SK-N-SH (cell line): Measurements from ENCODE around the gene ZNF580. TPM values are rescaled to one million over a fixed set of nuclear protein-coding genes. Genes with fewer than 3 reads are reported as not detected.

Experiments
- CTCF ChIA-PET: fragments of 300-600, 350-600 bp; formaldehyde crosslinking; extraction: SDS; loops from one replicate; lab custom pipeline; 2021; lab: Yijun Ruan, JAX
- POLR2A ChIA-PET: fragments of 350-600 bp; sonication (Branson Sonifier 250); formaldehyde crosslinking; extraction: SDS; loops from one replicate; lab custom pipeline; 2020; ENCODE audit warnings: antibody characterized with exemption, inconsistent platforms; lab: Yijun Ruan, JAX
- DNase-seq: peaks from one replicate; pipeline ENCODE4 v3.0.0; 2012
- H2AFZ ChIP-seq: fragments of 200-600 bp; sonication (generic); 2 replicates; pipeline ENCODE4 v1.8.1; 2016; ENCODE audit warnings: antibody characterized with exemption, mild to moderate bottlenecking, low read depth
- H3F3A ChIP-seq: fragments of 200-600 bp; sonication (generic); replicated peaks from 2 replicates; pipeline ENCODE3; 2016; ENCODE audit warnings: antibody characterized with exemption, mild to moderate bottlenecking; ENCODE audit not compliant: insufficient read depth
- H3K27ac ChIP-seq, 2 experiments: fragments of 200-500 bp in 1 of 2; fragments of 200-600 bp in 1 of 2; sonication (Bioruptor generic) in 1 of 2; sonication (generic), shearing (Covaris generic) in 1 of 2; 2 replicates each; pipeline versions ENCODE4 v1.5.1 to v1.6.1; 2014 to 2016; ENCODE audit warnings: low read depth in 2 of 2, inconsistent platforms in 1 of 2, low read length in 1 of 2, mild to moderate bottlenecking in 1 of 2, mixed read lengths in 1 of 2
- H3K27me3 ChIP-seq: fragments of 200-600 bp; sonication (generic), shearing (Covaris generic); 2 replicates; pipeline ENCODE4 v1.6.1; 2016; ENCODE audit warnings: mixed run types; ENCODE audit not compliant: insufficient read depth
- H3K36me3 ChIP-seq, 2 experiments: fragments of 200-500 bp in 1 of 2; fragments of 200-600 bp in 1 of 2; sonication (Bioruptor generic) in 1 of 2; sonication (generic) in 1 of 2; replicated peaks in 1 of 2; 2 replicates each; pipeline versions ENCODE3 to v1.5.1; 2014 to 2016; ENCODE audit warnings: low read length in 1 of 2, mild to moderate bottlenecking in 1 of 2; ENCODE audit not compliant: insufficient read depth in 2 of 2, control insufficient read depth in 1 of 2
- H3K4me1 ChIP-seq, 2 experiments: fragments of 200-500 bp in 1 of 2; fragments of 200-600 bp in 1 of 2; sonication (Bioruptor generic) in 1 of 2; sonication (generic), shearing (Covaris generic) in 1 of 2; 2 replicates each; pipeline versions ENCODE4 v1.5.1 to v1.6.1; 2014 to 2016; ENCODE audit warnings: low read depth in 1 of 2, low read length in 1 of 2, mixed run types in 1 of 2; ENCODE audit not compliant: insufficient read depth in 2 of 2, control insufficient read depth in 1 of 2
- H3K4me2 ChIP-seq: fragments of 200-600 bp; sonication (generic), shearing (Covaris generic); 2 replicates; pipeline ENCODE4 v1.6.1; 2017; ENCODE audit warnings: mixed run types
- H3K4me3 ChIP-seq, 2 experiments: fragments of 200-500 bp in 1 of 2; fragments of 200-600 bp in 1 of 2; sonication (Bioruptor generic) in 1 of 2; sonication (generic), shearing (Covaris generic) in 1 of 2; 2 replicates each; pipeline versions ENCODE4 v1.5.1 to v1.8.1; 2014 to 2016; ENCODE audit warnings: low read depth in 2 of 2, inconsistent platforms in 1 of 2, low read length in 1 of 2, mild to moderate bottlenecking in 1 of 2, mixed read lengths in 1 of 2, moderate library complexity in 1 of 2
- H3K79me2 ChIP-seq: fragments of 200-600 bp; sonication (generic); 2 replicates; pipeline ENCODE4 v1.8.1; 2017; ENCODE audit warnings: mild to moderate bottlenecking; ENCODE audit not compliant: insufficient read depth
- H3K9ac ChIP-seq: fragments of 200-600 bp; sonication (generic); 2 replicates; pipeline ENCODE4 v1.6.1; 2017; ENCODE audit warnings: mixed run types
- H3K9me2 ChIP-seq: fragments of 200-600 bp; sonication (generic); 2 replicates; pipeline ENCODE4 v1.6.1; 2017; ENCODE audit warnings: mixed run types
- H3K9me3 ChIP-seq: fragments of 200-600 bp; sonication (generic); 2 replicates; pipeline ENCODE4 v1.6.1; 2017; ENCODE audit warnings: mixed run types, mild to moderate bottlenecking, moderate library complexity
- H4K20me1 ChIP-seq: fragments of 200-600 bp; sonication (generic); 2 replicates; pipeline ENCODE4 v1.6.1; 2017; ENCODE audit warnings: mild to moderate bottlenecking, mixed run types; ENCODE audit not compliant: insufficient read depth
- ELF1 ChIP-seq: IDR thresholded peaks from 2 replicates; pipeline ENCODE4 v1.4.0; 2012
- EZH2phosphoT487 ChIP-seq: fragments of 200-600 bp; sonication (generic); IDR thresholded peaks from 2 replicates; pipeline ENCODE4 v1.6.1; 2017; ENCODE audit warnings: low read depth, mixed run types, mild to moderate bottlenecking, antibody characterized with exemption, moderate library complexity, borderline replicate concordance
- FOSL2 ChIP-seq: IDR thresholded peaks from 2 replicates; pipeline ENCODE4 v1.4.0; 2012; ENCODE audit warnings: low read depth, mild to moderate bottlenecking, moderate library complexity, borderline replicate concordance
- GABPA ChIP-seq: IDR thresholded peaks from 2 replicates; pipeline ENCODE4 v1.4.0; 2012; ENCODE audit warnings: low read depth, mild to moderate bottlenecking
- JUND ChIP-seq: IDR thresholded peaks from 2 replicates; pipeline ENCODE4 v1.4.0; 2012
- MEF2A ChIP-seq: IDR thresholded peaks from 2 replicates; pipeline ENCODE4 v1.4.0; 2012; ENCODE audit warnings: low read depth, borderline replicate concordance
- PBX3 ChIP-seq: IDR thresholded peaks from 2 replicates; pipeline ENCODE4; 2012
- POLR2AphosphoS5 ChIP-seq: IDR thresholded peaks from 2 replicates; pipeline ENCODE4 v1.6.1; 2012; ENCODE audit warnings: low read depth, low read length
- RAD21 ChIP-seq: IDR thresholded peaks from 2 replicates; pipeline ENCODE4 v1.6.1; 2012; ENCODE audit warnings: mild to moderate bottlenecking, low read length
- RCOR1 ChIP-seq: fragments of 150-350 bp; IDR thresholded peaks from 2 replicates; pipeline ENCODE4 v1.6.1; 2017; ENCODE audit warnings: antibody characterized with exemption, low read length
- RFX5 ChIP-seq: IDR thresholded peaks from 2 replicates; pipeline ENCODE4 v1.6.1; 2012; ENCODE audit warnings: mild to moderate bottlenecking, improper control_type of control experiment, low read length
- RXRA ChIP-seq: IDR thresholded peaks from 2 replicates; pipeline ENCODE4 v1.4.0; 2012; ENCODE audit warnings: low read depth, mild to moderate bottlenecking, borderline replicate concordance
- TEAD4 ChIP-seq: IDR thresholded peaks from 2 replicates; pipeline ENCODE4 v1.4.0; 2012; ENCODE audit warnings: mild to moderate bottlenecking, borderline replicate concordance; ENCODE audit not compliant: insufficient read depth
- YY1 ChIP-seq: IDR thresholded peaks from 2 replicates; pipeline ENCODE4 v1.4.0; 2012; ENCODE audit warnings: low read depth, mild to moderate bottlenecking
- ZBTB33 ChIP-seq: IDR thresholded peaks from 2 replicates; pipeline ENCODE4 v1.4.0; 2012; ENCODE audit warnings: low read depth, borderline replicate concordance
- WGBS: methylation state at CpG from one replicate; pipeline ENCODE4 v1.1.6; 2017; ENCODE audit warnings: low lambda C conversion rate; 5-methylcytosine and 5-hydroxymethylcytosine counted together
- polyA plus RNA-seq, 3 experiments: library from polyadenylated mRNA; depleted of rRNA; stranded (reverse); fragments of >200 nt; gene quantifications; 2 replicates each; pipeline ENCODE4 v1.2.3, GENCODE V29; 2012

The ZNF580 gene
- polyA plus RNA-seq, 1 of the 3 experiments (the other 2 are of a cell fraction) = 21.9 TPM

GRCh38 chr19:55679343-55680257, 38.8 kb downstream of the ZNF580 start:
- WGBS = 74% methylated on average over 20 of the region's 24 CpGs
- peaks cover 21 to 49% of the 10 kb centered on the region in 2 experiments for H3K36me3 ChIP-seq

GRCh38 chr19:55680339-55681130, 39.7 kb downstream of the ZNF580 start:
- H3K4me2 ChIP-seq = no peak overlapping the region
- TF ChIP-seq FOSL2 (no peak), RCOR1 (no peak), GABPA (no peak), POLR2AphosphoS5 (no peak), JUND (no peak), RXRA (no peak), TEAD4 (no peak), YY1 (no peak), RAD21 (no peak), ELF1 (no peak), RFX5 (no peak), PBX3 (no peak), ZBTB33 (no peak), EZH2phosphoT487 (no peak), MEF2A (no peak)
- peaks cover 21 to 57% of the 10 kb centered on the region in 2 experiments for H3K36me3 ChIP-seq
- no peak overlapping the region for H3K9ac ChIP-seq
- POLR2A ChIA-PET = no interaction called here
- no peaks in the 10 kb centered on the region for H3F3A ChIP-seq
- no peak for DNase-seq
- no peaks in the 10 kb centered on the region for H3K27me3 ChIP-seq
- H3K4me3 ChIP-seq = no peak overlapping the region
- no peaks in the 10 kb centered on the region for H3K9me2 ChIP-seq
- H4K20me1 ChIP-seq = peaks cover 91% of the 10 kb centered on the region
- H3K79me2 ChIP-seq = peaks cover 96% of the 10 kb centered on the region
- 86% methylated on average over 14 of the region's 20 CpGs for WGBS
- CTCF ChIA-PET = interaction anchor here (0.9 kb wide), 1 partner anchor 13 kb away, joined by 3 read pairs; no protein-coding TSS in a partner anchor
- H3K27ac ChIP-seq = no peak overlapping the region
- peaks cover 0 to 18% of the 10 kb centered on the region in 2 experiments; a peak in 2 of 4 replicates for H3K4me1 ChIP-seq
- H3K9me3 ChIP-seq = no peaks in the 10 kb centered on the region
- no peak overlapping the region for H2AFZ ChIP-seq

More at GRCh38 chr19:55679343-55680257, 38.8 kb downstream of the ZNF580 start:
- Histone ChIP-seq H3K4me2 (no peak overlapping the region), H3K9me2 (no peaks in the 10 kb centered on the region), H3K27ac (no peak overlapping the region), H3F3A (peaks cover 1% of the 10 kb centered on the region), H3K79me2 (peaks cover 95% of the 10 kb centered on the region), H2AFZ (no peak overlapping the region), H3K9ac (no peak overlapping the region), H3K4me1 (peaks cover 0 to 18% of the 10 kb centered on the region in 2 experiments; a peak in 2 of 4 replicates), H4K20me1 (peaks cover 83% of the 10 kb centered on the region), H3K9me3 (no peaks in the 10 kb centered on the region), H3K4me3 (no peak overlapping the region), H3K27me3 (no peaks in the 10 kb centered on the region)
- no peak for TF ChIP-seq GABPA
- TF ChIP-seq JUND = no peak
- TF ChIP-seq FOSL2 = peak; percentile 18; the same call in 1 of the 2 replicates
- POLR2A ChIA-PET = no interaction called here
- CTCF ChIA-PET = no interaction called here
- DNase-seq = no peak
